Measurements from ENCODE around the gene SPATS2L.

Gene SPATS2L

GRCh38 chr2:200448455-200448854 lies 142.0 kb downstream of the SPATS2L start:
- no peak for DNase-seq

GRCh38 chr2:200449149-200449548 lies 142.7 kb downstream of the SPATS2L start:
- DNase-seq: no peak

GRCh38 chr2:200450288-200450687 lies 143.8 kb downstream of the SPATS2L start:
- no peak for DNase-seq

GRCh38 chr2:200451511-200451910 lies 145.0 kb downstream of the SPATS2L start:
- no peak for DNase-seq

- no peak for DNase-seq
These were observed 145.9 kb downstream of the SPATS2L start for GRCh38 chr2:200452377-200452776.

GRCh38 chr2:200453142-200453852 lies 146.8 kb downstream of the SPATS2L start:
- no peak for DNase-seq

GRCh38 chr2:200453853-200454534 lies 147.5 kb downstream of the SPATS2L start:
- no peak for DNase-seq

- no peak for DNase-seq
These were observed 148.7 kb downstream of the SPATS2L start for GRCh38 chr2:200454927-200455801.

GRCh38 chr2:200455958-200456421 lies 149.5 kb downstream of the SPATS2L start:
- no peak for DNase-seq

GRCh38 chr2:200456567-200456966 lies 150.1 kb downstream of the SPATS2L start:
- no peak for DNase-seq

GRCh38 chr2:200459101-200459500 lies 152.6 kb downstream of the SPATS2L start:
- no peak for DNase-seq

- DNase-seq: no peak
These were observed 155.6 kb downstream of the SPATS2L start for GRCh38 chr2:200461846-200462710.

- no peak for DNase-seq
These were observed 157.0 kb downstream of the SPATS2L start for GRCh38 chr2:200463452-200463851.

- DNase-seq: peak in 1 of 2 donors; percentile 18
These were observed 160.2 kb downstream of the SPATS2L start for GRCh38 chr2:200466425-200467418.

- DNase-seq: no peak
These were observed 161.6 kb downstream of the SPATS2L start for GRCh38 chr2:200467806-200468681.

GRCh38 chr2:200469708-200470211 lies 163.3 kb downstream of the SPATS2L start:
- no peak for DNase-seq

GRCh38 chr2:200470230-200470629 lies 163.7 kb downstream of the SPATS2L start:
- DNase-seq: no peak

GRCh38 chr2:200471324-200471848 lies 164.9 kb downstream of the SPATS2L start:
- DNase-seq: peak in 1 of 2 donors; percentile 20

- DNase-seq: no peak
These were observed 165.6 kb downstream of the SPATS2L start for GRCh38 chr2:200471928-200472645.
